Neural crest cell (in vitro differentiated cells): ENCODE measurements around the gene SULT6B1. TPM values are rescaled to one million over a fixed set of nuclear protein-coding genes. Genes with fewer than 3 reads are reported as not detected.
A peak's percentile ranks its signal among the peaks of the same experiment; 100 is the strongest.
"Not testable (repeated sequence)": the region's sequence is repeated elsewhere in the genome, so short reads cannot be mapped to it uniquely, and the experiment has no call there.

Experiments
- DNase-seq: peaks from one replicate; pipeline ENCODE4 v3.0.0; 2021; ENCODE audit warnings: low read depth, mixed read lengths, low spot score
- H3K27ac Mint-ChIP-seq: one replicate; pipeline ENCODE4 v1.8.0; 2021; ENCODE audit warnings: mild to moderate bottlenecking, mixed read lengths; ENCODE audit not compliant: unreplicated experiment
- H3K27me3 Mint-ChIP-seq: 2 replicates; pipeline ENCODE4 v1.8.0; 2021; ENCODE audit warnings: low read depth, mild to moderate bottlenecking, mixed read lengths
- H3K36me3 Mint-ChIP-seq: 2 replicates; pipeline ENCODE4 v1.8.0; 2021; ENCODE audit warnings: low read depth, mild to moderate bottlenecking, mixed read lengths
- H3K4me1 Mint-ChIP-seq: 2 replicates; pipeline ENCODE4 v1.8.0; 2021; ENCODE audit warnings: mixed read lengths
- H3K4me3 Mint-ChIP-seq: one replicate; pipeline ENCODE4 v1.8.0; 2021; ENCODE audit warnings: mild to moderate bottlenecking, mixed read lengths
- H3K9me3 Mint-ChIP-seq: 2 replicates; pipeline ENCODE4 v1.8.0; 2021; ENCODE audit warnings: mixed read lengths
- CTCF ChIP-seq: fragments of 200-600 bp; sonication (generic); conservative IDR thresholded peaks from 2 replicates; pipeline ENCODE4 v1.5.0; 2021; ENCODE audit warnings: antibody characterized with exemption, mild to moderate bottlenecking
- total RNA-seq: library from RNA; stranded (reverse); gene quantifications from 2 replicates; pipeline ENCODE4 v1.2.1, GENCODE V29; 2021

SULT6B1 gene
- total RNA-seq, 1 donor from 2014 or later: not detected

GRCh38 chr2:37226863-37227262 is 38.4 kb upstream of the SULT6B1 start:
- H3K4me3 Mint-ChIP-seq: peak overlapping the region; percentile 7
- no peak for DNase-seq
- peaks cover 19% of the 10 kb centered on the region for H3K4me1 Mint-ChIP-seq
- no peak for TF ChIP-seq CTCF
- no peaks in the 10 kb centered on the region for H3K9me3 Mint-ChIP-seq
- H3K27ac Mint-ChIP-seq: no peak overlapping the region
- H3K36me3 Mint-ChIP-seq: peaks cover 4% of the 10 kb centered on the region
- no peaks in the 10 kb centered on the region for H3K27me3 Mint-ChIP-seq

GRCh38 chr2:37225129-37225528 is 36.7 kb upstream of the SULT6B1 start:
- not testable (repeated sequence) for H3K9me3 Mint-ChIP-seq, DNase-seq, H3K27me3 Mint-ChIP-seq, H3K27ac Mint-ChIP-seq, H3K36me3 Mint-ChIP-seq, H3K4me3 Mint-ChIP-seq
- H3K4me1 Mint-ChIP-seq: peaks cover 19% of the 10 kb centered on the region

GRCh38 chr2:37224063-37224462 is 35.6 kb upstream of the SULT6B1 start:
- no peak overlapping the region for H3K4me3 Mint-ChIP-seq
- H3K9me3 Mint-ChIP-seq: no peaks in the 10 kb centered on the region

GRCh38 chr2:37223131-37223530 is 34.7 kb upstream of the SULT6B1 start:
- H3K36me3 Mint-ChIP-seq: peaks cover 9% of the 10 kb centered on the region
- H3K4me1 Mint-ChIP-seq: peaks cover 15% of the 10 kb centered on the region
- no peaks in the 10 kb centered on the region for H3K27me3 Mint-ChIP-seq
- TF ChIP-seq CTCF: no peak
- H3K27ac Mint-ChIP-seq: no peak overlapping the region
- DNase-seq: no peak
- no peak overlapping the region for H3K4me3 Mint-ChIP-seq
- H3K9me3 Mint-ChIP-seq: no peaks in the 10 kb centered on the region

More at GRCh38 chr2:37224063-37224462, 35.6 kb upstream of the SULT6B1 start:
- Mint-ChIP-seq H3K27me3 (no peaks in the 10 kb centered on the region), H3K27ac (no peak overlapping the region), H3K4me1 (peaks cover 15% of the 10 kb centered on the region), H3K36me3 (peaks cover 6% of the 10 kb centered on the region)
- DNase-seq: no peak
- TF ChIP-seq CTCF: no peak

GRCh38 chr2:37219046-37219445 is 30.6 kb upstream of the SULT6B1 start:
- DNase-seq: no peak
- Mint-ChIP-seq H3K4me3 (no peak overlapping the region), H3K4me1 (peaks cover 3% of the 10 kb centered on the region), H3K27me3 (no peaks in the 10 kb centered on the region), H3K9me3 (no peaks in the 10 kb centered on the region), H3K27ac (no peak overlapping the region), H3K36me3 (peaks cover 9% of the 10 kb centered on the region)
- no peak for TF ChIP-seq CTCF

- H3K36me3 Mint-ChIP-seq: peaks cover 19% of the 10 kb centered on the region
- DNase-seq: no peak
These were observed 26.8 kb upstream of the SULT6B1 start for GRCh38 chr2:37215250-37215649.

More at GRCh38 chr2:37215250-37215649, 26.8 kb upstream of the SULT6B1 start:
- Mint-ChIP-seq H3K27ac (no peak overlapping the region), H3K4me1 (peaks cover 3% of the 10 kb centered on the region), H3K9me3 (no peaks in the 10 kb centered on the region), H3K4me3 (no peak overlapping the region), H3K27me3 (no peaks in the 10 kb centered on the region)
- TF ChIP-seq CTCF: no peak
